AG08395 (cell line): ENCODE data around the gene ADRA2B.

Experiments used
- DNase-seq: peaks from one replicate; pipeline ENCODE4 v3.0.0; 2012; ENCODE audit warnings: mixed read lengths, low spot score

ADRA2B gene

DNA sequence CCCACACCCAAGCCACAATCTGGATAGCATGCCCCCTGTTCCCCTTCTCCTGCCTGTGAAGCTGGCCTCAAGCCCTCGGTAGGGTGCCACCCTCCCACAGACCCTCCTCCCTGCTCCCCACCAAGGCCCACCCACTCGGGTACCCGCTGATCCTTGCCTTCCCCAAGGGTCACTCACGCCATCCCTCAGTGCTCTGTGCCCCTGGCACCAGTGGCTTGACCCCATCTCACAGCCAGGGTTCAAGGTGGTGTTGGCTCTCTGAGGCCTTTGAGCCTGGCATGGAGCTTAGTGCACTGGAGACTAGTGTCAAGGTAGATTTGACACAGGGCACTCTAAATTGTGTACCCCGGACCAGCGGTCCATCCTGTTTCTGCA, 11.9 kb downstream of the ADRA2B start:
- DNase-seq: no peak

DNA sequence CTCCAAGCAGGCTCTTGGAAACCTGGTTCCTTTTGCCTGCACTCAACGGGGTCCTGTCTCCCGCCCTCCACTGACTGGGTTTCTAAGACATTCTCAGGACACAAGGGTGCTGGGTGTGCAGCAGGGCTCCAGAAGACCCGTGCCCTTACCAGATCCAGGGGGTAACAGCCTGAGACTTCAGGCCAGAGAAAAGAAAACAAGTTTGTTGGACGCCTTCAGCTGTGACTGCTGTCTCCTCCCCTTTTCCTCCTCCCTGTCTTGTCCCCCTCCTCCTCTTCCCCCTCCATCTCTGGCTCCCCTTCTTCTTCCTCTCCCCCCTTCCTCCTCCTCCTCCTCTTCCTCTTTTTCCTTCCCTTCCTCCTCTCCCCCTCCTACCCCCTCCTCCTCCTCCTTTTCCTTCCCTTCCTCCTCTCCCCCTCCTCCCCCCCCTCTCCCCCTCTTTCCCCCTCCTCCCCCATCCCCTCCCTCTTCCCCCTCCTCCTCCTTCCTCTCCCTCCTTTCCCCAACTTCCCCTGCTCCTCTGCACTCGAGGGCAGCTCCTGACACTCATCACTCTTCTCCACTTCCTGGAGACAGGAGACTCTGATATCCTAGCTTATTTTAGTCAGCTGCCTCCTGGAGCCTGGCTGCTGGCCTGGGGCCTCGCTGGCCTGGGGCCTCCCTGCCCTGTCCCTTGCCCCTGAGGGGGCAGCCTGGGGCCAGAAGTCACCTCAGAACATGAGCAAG, 12.4 kb downstream of the ADRA2B start:
- DNase-seq: no peak

DNA sequence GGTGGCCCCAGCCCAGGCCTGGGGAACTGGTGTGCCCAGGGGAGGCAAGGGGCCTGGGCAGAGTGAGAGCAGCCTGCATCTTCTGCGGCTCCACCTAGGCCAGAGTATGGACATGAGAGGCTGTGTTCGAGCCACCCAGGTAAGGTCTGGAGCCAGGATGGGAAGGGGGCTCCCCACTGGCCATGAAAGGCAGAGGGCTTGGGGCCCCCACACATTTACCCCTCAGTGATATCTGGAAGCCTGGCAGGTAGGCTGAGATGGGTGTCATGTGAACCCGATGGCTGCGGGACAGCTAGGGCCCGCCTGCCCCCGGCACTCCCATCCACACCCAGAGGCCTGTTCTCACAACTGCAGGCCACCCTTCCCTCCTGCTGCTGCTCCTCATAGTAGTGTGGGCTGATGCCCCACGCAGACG, 13.2 kb downstream of the ADRA2B start:
- no peak for DNase-seq

DNA sequence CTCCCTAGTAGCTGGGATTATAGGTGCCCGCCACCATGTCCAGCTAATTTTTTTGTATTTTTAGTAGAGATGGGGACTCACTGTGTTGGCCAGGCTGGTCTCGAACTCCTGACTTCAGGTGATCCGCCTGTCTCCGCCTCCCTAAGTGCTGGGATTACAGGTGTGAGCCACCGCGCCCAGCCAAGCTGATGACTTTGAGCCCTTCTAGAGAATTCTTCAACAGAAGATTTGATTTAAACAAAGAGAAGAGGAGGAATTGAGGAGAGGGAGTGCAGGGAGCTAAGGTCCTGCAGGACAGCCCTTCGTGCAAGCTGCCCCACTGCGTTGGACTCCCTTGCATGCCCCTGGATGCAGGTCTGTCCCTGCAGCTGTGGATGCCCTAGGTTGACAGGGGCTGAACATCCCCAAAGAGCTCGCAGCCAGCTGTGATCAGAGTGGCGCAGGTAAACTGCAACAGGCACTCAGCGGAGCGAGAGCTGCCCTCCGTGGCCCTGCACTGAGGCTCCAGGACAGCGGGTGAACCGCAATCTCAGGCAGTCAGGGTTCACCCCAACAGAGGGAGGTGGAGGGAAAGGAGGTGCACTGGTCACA, 13.7 kb downstream of the ADRA2B start:
- no peak for DNase-seq

DNA sequence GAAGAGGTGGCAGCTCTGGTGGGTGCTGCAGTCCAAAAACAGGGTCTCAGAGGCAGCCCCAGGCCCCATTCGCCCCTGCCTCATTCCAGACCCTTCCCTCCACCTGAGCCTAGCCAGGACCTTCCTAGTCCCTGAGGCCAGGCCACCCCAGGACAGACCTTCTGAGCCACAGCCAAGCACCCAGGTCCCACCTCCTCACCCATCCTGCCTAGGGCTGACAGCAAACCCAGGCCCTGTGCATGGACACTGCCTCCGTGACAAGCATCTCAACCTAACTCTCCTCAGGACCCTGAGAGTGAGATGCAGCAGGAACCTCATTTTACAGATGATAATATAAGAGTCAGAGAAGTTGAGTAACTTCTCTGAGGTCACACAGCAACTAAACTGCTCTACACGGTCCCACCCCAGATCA, 15.5 kb downstream of the ADRA2B start:
- no peak for DNase-seq

DNA sequence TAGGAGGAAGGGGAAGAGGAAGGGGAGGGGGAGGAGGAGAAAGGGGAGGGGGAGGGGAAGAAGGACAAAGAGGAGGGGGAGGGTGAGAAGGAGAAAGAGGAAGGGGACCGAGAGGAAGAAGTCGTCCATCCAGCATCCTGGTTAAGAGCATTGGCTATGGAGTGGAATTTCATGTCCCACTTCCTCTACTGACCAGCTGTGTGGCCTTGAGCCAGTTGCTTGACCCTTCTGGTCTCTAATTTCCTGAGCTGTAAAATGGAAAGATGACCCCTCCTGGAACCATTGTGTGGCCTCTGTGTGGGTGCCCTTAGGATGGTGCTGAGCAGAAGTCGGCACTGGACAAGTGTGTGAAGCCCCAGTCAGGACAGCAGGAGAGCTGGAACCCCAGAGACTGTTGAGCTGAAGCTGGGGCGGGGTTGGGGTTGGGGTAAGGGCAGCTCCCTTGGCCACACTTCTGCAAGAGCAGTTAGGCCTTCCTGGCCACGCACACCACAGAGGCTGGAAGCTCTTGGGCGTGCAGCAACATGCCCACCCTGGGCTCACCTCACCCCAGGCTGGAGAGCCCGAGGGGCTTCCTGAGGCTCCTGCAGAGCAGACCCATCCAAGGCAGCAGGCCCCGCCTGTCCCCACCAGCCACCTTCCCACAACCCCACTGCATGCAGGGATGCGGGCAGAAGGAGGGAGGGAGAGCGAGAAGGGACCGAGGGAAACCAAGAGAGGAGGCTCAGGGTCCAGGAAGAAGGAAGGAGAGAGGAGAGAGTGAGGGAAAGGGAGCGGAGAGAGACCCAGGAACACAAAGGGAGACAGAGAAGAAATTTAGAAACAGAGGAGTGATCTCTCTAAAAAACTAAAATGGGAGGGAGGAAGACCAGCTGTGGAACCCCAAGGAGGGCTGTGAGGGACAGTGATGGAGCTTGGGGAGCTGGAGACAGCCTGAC, 16.2 kb downstream of the ADRA2B start:
- no peak for DNase-seq

DNA sequence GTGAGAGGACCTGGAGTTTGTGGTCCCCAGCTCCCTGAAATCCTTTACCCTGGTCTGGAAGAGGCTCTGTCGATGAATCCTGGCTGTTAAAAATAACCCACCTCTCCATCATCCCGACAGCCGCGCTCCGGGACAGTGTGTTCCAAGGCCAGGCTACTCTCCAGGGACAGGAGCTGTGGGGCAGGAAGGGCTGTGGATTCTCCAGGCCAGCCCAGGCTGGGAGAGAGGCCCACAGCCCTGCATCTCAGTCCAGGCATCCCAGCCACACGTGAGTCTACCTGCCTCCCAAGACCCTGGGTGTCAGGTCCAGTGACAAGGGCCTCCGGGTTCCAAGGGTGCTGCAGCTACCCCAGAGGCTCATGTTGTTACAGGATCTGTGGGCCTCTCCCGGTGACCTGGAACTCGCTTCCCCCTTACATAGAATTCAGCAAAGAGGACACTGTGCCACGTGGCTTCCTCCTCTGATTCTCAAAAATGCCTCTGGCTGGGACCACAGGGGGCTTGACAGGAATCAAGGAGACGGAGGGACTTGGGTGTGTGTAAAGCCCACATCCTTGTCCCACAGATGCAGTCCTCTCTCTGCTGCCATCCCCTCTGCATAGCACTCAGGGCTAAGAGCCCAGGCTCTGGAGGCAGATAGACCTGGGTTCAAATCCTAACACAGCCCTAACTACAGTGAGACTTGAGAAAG, 17.3 kb downstream of the ADRA2B start:
- DNase-seq: no peak

DNA sequence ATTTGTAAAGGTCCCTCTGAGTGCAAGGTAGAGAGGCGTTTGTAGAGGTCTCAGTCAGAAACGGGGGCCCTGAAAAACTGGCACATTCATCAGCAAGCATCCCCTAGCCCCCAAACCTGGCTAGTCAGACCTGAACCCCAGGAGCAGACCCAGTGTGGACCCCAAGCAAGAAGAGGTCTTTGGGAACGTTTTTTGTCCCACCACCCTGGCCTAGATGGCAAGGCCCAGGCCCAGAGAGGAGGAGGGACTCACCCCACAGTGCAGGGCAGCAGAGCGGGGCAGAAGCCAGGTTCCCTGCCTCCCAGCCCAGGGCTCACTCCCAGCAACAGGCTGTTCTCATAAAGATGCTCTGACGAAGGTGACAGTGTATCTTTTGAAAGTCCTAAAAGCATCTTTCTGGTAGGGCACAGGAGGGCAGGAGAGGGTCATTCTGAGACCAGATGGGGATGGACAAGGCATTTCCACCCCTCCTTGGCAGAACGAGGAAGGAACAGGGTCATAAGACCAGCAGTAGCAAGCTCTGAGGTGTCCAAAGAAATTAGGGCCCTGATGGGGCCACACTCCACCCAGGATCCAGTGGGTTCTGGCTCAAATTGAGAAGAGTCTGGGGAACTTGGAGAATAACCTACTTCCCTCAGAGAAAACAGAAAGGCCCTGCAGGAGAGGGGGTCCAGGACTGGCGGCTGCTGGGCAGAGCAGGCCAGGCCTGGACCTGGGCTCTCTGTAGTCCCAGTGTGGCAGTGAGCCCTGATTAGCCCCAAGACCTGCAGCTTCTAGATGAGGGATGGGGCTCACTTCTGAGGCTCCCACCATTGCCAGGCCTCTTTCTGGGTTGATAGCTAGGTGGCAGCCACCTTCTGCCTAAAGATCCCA, 18.2 kb downstream of the ADRA2B start:
- no peak for DNase-seq

DNA sequence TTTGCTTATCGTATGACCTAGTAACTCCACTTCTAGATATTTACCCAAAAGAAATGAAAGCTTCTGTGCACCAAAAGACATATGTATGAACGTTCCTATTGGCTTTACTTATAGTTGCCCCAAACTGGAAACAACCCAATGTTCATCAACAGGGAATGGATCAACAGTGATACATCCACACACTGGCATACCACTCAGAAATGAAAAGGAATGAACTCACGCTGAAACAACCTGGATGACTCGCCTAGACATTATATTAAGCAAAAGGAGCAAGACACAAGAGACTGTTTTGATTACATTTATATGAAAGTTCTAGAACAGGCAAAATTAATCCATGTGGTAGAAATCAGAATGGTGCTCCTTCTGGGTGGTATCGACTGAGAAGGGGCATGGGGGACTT, 18.9 kb downstream of the ADRA2B start:
- DNase-seq: no peak

DNA sequence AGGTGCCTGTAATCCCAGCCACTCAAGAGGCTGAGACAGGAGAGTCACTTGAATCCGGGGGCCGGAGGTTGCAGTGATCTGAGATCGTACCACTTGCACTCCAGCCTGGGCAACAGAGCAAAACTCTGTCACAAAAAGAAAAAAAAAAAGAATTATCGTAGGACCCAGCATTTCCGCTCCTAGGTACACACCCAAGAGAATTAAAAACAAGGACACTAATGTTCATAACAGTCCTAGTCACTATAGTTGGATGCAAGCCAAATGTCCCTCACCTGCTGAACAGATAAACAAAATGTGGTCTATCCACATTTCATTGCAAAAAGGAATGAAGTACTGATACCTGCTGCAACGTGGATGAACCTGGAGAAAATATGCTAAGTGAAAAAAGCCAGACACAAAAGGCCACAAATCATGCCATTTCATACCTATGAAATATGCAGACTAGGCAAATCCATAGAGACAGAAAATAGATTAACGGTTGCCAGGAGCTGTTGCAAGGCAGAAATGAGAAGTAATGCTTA, 21.2 kb downstream of the ADRA2B start:
- no peak for DNase-seq

DNA sequence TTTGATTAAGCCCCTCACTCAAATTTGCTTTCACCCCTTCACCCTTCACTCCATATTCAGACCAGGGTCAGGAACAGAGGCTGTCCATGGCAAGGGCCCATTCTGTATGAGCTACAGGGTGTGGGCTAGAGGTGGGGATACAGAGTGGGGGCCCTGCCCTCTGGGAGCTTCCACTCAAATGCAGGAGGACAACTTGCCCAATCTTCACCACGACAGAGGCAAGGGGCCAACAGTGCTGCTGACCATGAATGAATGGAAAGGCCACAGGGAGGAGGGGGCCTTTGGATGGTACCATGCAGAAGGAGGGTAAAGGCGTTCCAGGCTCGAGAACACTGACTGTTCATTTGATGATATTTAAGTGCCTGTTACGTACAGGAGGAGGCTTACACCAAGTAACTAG, 22.8 kb downstream of the ADRA2B start:
- no peak for DNase-seq

DNA sequence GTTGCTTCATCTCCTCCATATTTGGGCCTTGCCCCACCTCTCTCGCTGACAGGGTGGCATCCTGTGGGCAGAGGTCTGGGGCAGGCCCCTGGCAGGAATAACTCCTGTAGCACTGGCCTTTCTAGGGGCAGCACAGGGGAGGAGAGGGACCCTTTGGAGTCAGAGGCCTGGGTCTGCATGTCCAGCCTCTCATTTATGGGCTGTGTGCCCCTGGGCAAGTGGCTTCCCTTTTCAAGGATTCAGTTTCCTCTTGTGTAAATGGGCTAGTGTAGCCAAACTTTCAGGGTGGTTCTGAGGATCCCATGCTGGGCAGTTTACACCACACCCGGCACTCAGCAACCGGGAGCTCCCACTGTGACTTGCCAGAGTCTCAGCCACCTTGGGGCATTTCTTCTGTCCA, 23.4 kb downstream of the ADRA2B start:
- DNase-seq: no peak

DNA sequence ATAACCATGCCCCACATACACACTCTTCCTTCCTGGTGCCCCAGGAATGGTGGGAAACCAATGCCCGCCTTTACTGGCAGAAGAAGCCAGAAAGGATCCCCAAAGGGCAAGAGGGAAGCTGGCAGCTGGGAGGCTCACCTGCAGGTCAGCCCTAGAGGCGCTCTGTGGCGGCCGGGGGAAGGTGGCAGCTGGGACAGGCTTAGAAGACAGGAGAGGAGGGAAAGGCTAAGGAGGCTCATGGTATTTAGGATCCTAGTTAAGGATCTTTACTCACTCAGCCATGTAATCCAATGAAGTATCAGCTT, 23.8 kb downstream of the ADRA2B start:
- DNase-seq: no peak

DNA sequence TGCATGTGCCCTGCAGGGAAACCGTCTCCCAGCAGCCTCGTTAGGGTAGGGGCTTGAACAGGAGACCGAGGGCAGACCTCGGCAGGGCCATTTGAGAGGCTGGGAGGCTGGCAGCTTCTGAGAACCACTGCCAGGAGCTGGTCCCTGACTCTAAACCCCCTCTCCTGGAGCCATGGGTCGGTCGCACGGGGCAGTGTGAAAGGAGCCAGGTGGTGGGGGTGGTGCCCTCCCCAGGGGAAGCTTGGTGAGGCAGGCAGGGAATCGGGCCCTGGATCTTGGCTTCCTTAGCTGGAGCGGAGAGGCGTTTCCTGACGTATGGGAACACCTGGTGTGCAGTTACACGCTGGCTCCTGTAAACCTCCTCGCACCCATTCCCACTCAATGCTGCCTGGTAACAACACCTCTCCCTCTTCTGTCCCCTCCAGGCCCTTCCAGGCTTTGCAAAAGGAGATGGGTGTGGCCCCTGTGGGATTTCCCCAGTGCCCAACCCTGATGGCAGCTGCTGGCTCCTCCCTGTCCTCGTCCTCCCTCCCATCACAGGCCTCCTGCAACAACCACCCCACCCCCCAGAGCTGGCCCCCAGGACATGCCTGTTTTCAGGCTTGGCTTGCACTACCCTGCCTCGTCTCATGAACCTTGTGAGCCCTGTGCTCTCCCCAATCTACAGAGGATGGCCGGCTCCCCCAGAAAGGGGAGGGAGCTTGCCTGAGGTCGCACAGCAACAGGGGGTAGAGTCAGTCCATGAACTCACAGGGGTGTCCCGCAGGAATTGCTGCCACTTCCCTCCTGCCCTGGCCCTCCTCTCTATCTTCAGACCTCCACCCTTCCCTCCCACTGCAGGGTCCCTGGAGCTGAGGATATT, 24.4 kb downstream of the ADRA2B start:
- DNase-seq: no peak

DNA sequence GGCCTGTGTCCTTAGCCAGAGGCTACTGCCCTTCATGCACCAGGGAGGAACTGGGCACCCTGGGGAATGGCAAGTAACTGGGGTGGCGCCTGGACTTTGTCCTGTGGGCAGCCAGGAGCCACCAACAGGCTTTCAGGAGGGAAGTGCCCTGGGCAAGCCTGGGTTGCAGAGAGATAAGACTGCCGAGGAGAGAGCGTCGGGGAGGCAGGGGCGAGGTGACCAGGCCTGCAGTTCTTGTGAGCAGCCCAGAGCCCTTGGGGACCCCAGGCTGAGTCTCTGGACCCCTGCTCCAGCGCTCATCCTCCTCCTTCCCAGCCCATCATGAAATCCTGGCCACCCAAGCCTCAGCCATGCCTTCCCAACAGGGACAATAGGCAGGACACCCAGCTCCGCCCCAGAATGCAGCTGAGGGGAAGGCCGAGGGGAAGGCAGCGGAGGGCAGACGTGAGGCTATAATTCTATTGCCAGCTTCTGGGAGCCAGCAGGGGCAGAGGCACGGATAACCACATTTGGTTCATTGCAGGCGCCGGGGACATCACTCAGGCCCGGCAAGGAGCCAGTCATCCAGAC, 25.1 kb downstream of the ADRA2B start:
- DNase-seq: no peak

DNA sequence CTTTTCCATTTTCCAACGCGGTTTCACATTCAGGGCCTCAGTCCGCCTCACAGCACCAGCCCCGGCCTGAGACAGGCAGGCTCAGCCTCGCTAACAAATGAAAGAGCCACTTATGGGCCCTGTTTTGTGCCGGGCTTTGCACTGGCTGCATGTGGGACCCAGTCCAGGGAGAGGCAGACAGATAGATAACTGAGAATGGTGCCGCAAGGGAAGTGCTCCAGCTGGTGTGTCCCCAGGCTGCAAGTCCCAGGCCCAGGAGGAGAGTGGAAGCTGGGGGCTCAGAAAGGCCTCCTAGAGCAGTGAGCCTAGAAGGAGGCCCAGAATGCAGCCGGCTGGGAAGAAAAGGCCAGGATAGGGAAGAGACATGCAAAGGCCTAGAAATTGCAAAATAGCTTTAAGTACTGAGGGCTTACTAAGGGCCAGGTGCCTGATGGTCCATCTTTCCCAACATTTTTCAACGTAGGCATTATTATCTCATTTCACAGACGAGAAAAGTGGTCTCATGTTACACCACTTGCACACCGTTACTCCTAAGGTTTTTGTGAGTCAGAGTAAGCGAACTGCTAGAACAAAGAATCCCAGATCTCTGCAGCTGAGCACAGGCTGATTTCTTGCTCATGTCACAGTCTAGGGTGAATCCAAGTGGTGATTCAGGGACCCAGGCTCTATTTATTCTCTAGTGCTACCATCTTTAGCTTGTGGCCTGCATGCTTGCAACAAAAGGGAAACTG, 26.0 kb downstream of the ADRA2B start:
- no peak for DNase-seq

DNA sequence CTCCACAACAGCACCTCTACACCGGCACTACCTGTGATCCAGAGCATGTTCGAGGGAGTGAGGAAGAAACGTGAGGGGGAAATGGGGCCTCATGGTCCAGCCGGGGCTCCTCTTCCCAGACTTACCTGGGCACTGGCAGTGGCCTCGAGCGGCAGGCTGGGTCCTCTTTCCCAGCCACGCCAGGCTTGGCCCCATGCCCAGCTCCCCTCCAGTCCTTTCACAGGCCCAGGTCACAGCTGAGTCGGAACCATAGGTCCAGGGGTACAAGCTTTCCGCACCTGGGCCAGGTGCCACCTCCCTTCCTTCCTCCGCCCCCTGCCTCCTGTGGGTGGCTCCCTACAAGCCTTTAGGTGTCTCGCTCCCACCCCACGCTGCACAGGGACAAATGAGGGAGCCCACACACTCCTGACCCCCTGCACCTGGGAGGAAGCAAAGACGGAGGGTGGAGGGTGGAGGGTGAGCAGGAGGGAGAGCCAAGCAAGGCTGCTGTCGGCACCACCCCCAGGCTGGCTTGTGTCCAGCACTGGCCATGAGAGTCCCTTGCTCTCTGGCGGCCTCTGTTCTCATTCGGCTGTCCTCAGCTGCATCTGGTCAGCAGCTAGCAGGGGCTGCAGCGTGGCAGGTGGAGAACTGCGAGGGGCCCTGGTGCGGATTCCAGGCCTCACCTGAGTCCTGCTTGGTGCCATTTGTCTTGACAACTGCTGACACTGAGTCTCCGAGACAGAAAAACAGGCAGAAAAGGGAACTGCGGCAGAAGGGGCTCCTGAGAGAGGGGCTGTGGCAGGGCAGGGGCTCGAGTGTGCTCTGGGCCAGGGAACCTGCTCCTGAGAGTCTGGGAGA, 26.8 kb downstream of the ADRA2B start:
- DNase-seq: no peak
